Subcutaneous abdominal adipose tissue (tissue), 5 donors: Measurements from ENCODE around the gene EPHA2.
A peak's percentile ranks its signal among the peaks of the same experiment; 100 is the strongest.

ENCODE experiments used
- H3K27ac ChIP-seq: one replicate; pipeline ENCODE4 v1.7.0; 2013; ENCODE audit warnings: low read depth, mild to moderate bottlenecking, inconsistent platforms, low read length, moderate library complexity
- H3K27me3 ChIP-seq, 5 donors: one replicate each; pipeline ENCODE4 v1.7.0; 2013; ENCODE audit warnings: low read length in 5 of 5, inconsistent platforms in 1 of 5; ENCODE audit not compliant: control insufficient read depth in 5 of 5, insufficient read depth in 4 of 5
- H3K36me3 ChIP-seq, 5 donors: one replicate each; pipeline ENCODE4 v1.7.0; 2013; ENCODE audit warnings: low read length in 5 of 5; ENCODE audit not compliant: control insufficient read depth in 5 of 5, insufficient read depth in 5 of 5
- H3K4me1 ChIP-seq, 5 donors: one replicate each; pipeline ENCODE4 v1.7.0; 2013; ENCODE audit warnings: low read length in 5 of 5, mild to moderate bottlenecking in 3 of 5, moderate library complexity in 1 of 5; ENCODE audit not compliant: control insufficient read depth in 5 of 5, insufficient read depth in 5 of 5
- H3K4me3 ChIP-seq, 5 donors: one replicate each; pipeline ENCODE4 v1.7.0; 2013; ENCODE audit warnings: low read length in 5 of 5, low read depth in 1 of 5
- H3K9ac ChIP-seq, 5 donors: one replicate each; pipeline ENCODE4 v1.7.0; 2013; ENCODE audit warnings: low read length in 5 of 5, mild to moderate bottlenecking in 4 of 5, moderate library complexity in 3 of 5
- H3K9me3 ChIP-seq, 5 donors: one replicate each; pipeline ENCODE4 v1.7.0; 2013; ENCODE audit warnings: low read length in 5 of 5; ENCODE audit not compliant: control insufficient read depth in 5 of 5
- donor health status: healthy.
- donor health status: healthy.
- donor health status: healthy.
- donor health status: healthy.
- donor health status: healthy.

Gene EPHA2

DNA sequence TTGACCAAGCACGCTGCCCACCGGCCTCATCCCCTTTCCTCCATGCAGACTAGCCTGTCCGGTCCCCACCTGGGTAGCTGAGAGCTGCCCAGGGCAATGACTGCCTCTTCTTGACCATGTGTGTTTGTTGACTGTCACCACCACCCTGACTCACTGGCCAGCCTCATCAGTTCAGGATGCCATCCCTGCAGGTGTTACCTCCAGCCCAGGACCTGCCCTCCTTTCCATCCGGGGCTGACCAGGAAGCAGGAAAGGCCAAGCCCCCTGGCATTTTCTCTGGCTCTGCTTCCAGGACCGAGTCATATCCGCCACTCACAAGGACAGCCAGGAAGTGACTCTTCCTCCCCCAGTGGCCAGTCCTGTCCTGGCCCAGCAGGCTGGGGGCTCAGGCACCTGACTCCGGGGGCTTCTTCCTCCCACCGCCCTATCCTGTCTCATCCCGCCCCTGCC lies 17.1 kb downstream of the EPHA2 start:
- H3K27ac ChIP-seq = peak overlapping the region; percentile 62
- no peaks in the 10 kb centered on the region for H3K9me3 ChIP-seq
- no peaks in the 10 kb centered on the region for H3K27me3 ChIP-seq
- no peak overlapping the region for H3K4me3 ChIP-seq
- no peak overlapping the region for H3K9ac ChIP-seq
- peaks cover 5 to 63% (median 24%) of the 10 kb centered on the region in 5 donors for H3K4me1 ChIP-seq
- H3K36me3 ChIP-seq = peaks cover 0 to 42% (median 33%) of the 10 kb centered on the region in 5 donors

DNA sequence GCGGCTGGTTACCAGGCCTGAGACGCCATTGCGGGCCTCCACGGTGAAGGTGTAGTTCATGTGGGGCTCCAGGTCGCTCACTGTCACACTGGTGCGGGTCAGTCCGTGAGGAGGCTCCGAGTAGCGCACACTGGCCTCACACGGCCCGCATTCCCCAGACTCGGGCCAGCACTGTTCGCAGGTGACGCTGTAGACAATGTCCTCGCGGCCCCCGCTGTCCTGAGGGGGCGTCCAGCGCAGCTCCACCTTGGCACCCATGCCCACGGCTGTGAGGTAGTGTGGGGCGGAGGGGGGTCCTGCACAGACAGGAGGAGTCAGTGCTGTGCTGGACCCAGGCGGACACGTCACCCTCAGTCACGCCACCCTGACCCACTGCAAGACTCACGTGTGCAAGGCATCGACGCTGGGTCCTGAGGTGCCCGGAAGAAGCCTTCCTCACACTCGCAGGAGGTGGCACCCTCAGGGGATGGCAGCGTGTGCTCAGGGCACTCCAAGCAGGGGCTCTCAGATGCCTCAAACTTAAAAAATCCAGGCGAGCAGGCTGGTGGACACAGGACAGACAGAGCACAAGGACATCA lies 17.9 kb downstream of the EPHA2 start:
- H3K27ac ChIP-seq = no peak overlapping the region
- H3K4me3 ChIP-seq = no peak overlapping the region
- no peaks in the 10 kb centered on the region for H3K27me3 ChIP-seq
- H3K9ac ChIP-seq = no peak overlapping the region
- peaks cover 5 to 63% (median 21%) of the 10 kb centered on the region in 5 donors for H3K4me1 ChIP-seq
- peaks cover 0 to 42% (median 33%) of the 10 kb centered on the region in 5 donors for H3K36me3 ChIP-seq
- no peaks in the 10 kb centered on the region for H3K9me3 ChIP-seq

DNA sequence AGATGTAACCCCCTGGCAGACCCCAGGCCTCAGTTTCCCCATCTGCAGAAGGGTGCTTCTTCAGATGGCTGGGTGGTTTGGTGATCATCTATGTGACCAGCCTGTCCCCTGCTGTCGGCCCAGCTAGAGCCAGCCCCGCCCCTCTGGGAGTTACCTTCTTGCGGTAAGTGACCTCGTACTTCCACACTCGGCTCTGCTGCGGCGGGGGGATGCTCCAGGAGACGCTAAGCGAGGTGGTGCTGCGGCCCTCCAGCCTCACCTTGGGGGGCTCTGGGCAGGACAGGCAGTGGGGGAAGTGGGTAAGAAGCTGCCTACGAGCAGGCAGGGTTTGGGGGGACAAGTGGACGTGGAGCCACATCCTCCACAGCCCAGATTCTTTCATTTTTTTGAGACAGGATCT lies 20.4 kb downstream of the EPHA2 start:
- Histone ChIP-seq H3K9me3 (no peaks in the 10 kb centered on the region), H3K4me1 (peaks cover 0 to 54% (median 17%) of the 10 kb centered on the region in 5 donors), H3K9ac (no peak overlapping the region), H3K36me3 (peaks cover 0 to 64% (median 55%) of the 10 kb centered on the region in 5 donors), H3K27ac (no peak overlapping the region), H3K27me3 (no peaks in the 10 kb centered on the region), H3K4me3 (no peak overlapping the region)

DNA sequence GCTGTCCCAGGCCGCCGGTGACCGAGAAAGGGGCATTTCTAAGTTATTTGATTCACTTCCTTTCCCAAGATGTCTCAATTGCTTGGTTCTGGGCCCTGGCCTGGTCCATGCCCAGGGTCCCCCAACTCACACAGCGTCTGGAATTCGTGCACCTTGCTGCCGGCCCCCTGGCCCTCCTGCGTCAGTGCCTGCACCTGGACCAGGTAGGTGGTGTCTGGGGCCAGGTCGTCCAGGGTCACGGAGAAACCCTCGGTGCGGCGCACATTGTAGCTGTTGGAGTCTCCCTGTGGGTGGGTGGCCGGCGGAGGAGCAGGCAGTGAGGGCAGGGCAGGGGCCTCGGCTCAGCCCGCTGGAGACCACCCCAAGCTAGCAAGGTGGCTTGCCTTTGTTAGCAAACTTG lies 21.0 kb downstream of the EPHA2 start:
- Histone ChIP-seq H3K9me3 (no peaks in the 10 kb centered on the region), H3K9ac (no peak overlapping the region), H3K4me3 (no peak overlapping the region), H3K27ac (no peak overlapping the region), H3K4me1 (peaks cover 0 to 48% (median 17%) of the 10 kb centered on the region in 5 donors), H3K36me3 (peaks cover 0 to 70% (median 60%) of the 10 kb centered on the region in 5 donors), H3K27me3 (no peaks in the 10 kb centered on the region)

DNA sequence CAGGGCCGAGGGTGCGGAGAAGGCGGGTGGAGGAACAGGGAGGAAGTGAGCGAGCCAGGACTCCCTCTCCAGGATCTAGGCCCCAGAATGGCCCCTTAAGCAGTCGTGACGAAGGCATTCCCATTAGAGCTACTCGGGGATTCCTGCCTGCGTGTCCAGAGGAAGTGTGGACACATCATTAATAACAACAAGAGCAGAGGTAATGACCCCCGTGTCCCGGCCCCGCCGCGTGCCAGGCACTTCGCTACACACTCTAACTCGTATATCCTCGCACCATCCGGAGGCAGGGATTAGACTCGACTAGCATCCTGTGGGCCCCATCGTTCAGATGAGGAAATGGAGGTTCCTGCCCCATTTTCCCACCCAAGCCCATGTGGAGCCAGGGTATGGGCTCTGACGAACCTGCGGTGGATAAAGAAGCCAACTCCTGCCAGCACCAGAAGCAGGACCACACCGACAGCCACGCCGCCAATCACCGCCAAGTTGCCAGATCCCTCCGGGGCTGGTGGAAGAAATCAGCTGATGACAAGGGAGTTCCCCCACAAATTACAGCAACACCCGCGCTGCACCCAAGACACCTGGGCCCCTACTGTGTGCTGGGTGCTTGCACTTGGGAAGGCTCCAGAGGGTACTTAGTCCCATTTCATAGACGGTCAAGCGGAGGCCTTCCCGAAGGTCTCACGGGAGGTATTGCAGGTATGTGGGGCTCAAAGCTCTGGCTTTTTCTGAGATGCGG lies 21.6 kb downstream of the EPHA2 start:
- Histone ChIP-seq H3K36me3 (peaks cover 0 to 77% (median 67%) of the 10 kb centered on the region in 5 donors), H3K4me3 (no peak overlapping the region), H3K9ac (no peak overlapping the region), H3K9me3 (no peaks in the 10 kb centered on the region), H3K4me1 (peaks cover 0 to 41% (median 15%) of the 10 kb centered on the region in 5 donors), H3K27me3 (no peaks in the 10 kb centered on the region), H3K27ac (no peak overlapping the region)

DNA sequence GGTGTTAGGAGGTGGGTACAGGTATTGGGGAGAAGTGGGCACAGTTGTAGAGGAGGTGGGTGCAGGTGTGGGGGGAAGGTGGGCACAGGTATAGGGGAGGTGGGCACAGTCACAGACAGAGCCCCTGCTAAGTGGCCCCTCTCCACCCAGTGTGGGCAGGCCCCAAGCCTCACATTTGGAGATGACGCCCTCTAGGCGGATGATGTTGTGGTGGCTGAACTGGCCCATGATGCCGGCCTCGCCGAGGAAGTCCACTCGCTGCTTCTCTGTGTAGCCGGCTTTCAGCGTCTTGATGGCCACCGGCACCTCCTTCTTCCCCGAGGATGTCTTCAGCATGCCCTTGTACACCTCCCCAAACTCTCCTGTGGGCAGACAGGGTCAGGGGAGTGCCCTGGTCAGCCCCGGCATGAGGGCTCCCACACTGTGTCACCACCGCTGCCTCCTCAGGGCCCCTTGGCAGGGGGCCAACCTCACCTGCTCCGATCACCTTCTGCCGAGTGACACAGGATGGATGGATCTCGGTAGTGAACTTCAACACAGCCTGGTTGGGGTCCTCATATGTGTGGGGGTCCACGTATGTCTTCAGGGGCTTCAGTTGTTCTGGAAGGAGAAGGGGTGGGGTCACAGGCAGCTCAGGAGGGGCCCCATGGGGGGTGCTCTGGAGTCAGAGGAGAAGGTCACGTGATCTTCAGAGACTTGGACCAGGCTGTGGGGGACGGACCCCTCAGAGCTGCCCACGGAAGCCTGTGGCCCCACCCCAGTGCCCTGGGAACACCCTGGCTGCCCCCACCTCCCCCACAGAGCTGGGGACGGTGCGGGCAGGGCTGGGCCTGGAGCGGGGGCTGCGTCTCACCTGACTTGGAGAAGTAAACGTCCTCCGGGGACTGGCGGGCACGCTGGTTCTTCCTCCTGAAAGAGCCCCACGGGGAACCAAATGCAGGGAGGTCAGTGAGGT lies 22.6 kb downstream of the EPHA2 start:
- Histone ChIP-seq H3K27ac (no peak overlapping the region), H3K4me3 (no peak overlapping the region), H3K27me3 (no peaks in the 10 kb centered on the region), H3K36me3 (peaks cover 0 to 84% (median 74%) of the 10 kb centered on the region in 5 donors), H3K9me3 (no peaks in the 10 kb centered on the region), H3K4me1 (peaks cover 0 to 37% (median 7%) of the 10 kb centered on the region in 5 donors), H3K9ac (peak overlapping the region in 1 of 5 donors; percentile 36)

DNA sequence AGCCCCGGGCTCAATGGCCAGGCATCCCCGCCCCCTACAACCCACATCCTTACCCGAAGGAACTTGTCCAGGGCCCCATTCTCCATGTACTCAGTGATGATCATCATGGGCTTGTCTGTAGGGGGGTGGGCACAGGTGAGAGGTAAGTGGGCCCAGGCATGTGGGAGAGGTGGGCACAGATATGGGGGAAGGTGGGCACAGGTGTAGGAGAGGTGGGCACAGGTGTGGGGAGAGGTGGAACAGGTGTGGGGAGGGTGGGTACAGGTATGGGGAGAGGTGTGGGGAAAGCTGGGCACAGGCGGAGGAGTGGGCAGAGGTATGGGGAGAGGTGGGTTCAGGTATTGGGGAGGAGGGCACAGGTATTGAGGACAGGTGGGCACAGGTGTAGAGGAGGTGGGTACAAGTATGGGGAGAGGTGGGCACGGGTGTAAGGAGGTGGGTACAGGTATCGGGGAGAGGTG lies 23.5 kb downstream of the EPHA2 start:
- Histone ChIP-seq H3K27me3 (peaks cover 0 to 3% (median 0%) of the 10 kb centered on the region in 5 donors), H3K9ac (no peak overlapping the region), H3K36me3 (peaks cover 0 to 83% (median 73%) of the 10 kb centered on the region in 5 donors), H3K27ac (no peak overlapping the region), H3K4me3 (no peak overlapping the region), H3K4me1 (peaks cover 0 to 41% (median 7%) of the 10 kb centered on the region in 5 donors), H3K9me3 (no peaks in the 10 kb centered on the region)

DNA sequence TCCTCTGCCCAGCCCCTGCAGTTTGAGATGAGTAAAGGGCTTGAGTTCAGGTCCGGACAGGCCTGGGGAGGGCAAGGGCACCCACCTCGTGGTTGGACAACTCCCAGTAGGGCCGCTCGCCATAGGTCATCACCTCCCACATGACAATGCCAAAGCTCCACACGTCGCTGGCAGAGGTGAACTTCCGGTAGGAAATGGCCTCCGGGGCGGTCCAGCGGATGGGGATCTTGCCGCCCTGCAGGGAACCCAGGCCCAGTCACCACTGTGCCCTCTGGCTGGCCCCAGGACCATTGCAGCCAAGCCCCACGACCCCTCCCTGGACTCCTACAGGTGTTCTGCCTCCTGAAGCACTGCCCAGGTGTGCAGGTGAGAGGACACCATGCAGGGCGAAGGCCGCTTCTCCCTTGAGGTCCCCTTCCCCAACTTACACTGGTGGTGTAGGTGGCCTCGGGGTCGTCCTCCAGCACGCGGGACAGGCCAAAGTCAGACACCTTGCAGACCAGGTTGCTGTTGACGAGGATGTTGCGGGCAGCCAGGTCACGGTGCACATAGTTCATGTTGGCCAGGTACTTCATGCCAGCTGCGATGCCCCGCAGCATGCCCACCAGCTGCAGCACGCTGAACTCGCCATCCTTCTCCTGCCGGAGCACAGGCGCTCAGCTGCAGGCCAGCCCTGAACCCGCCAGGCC lies 24.1 kb downstream of the EPHA2 start:
- Histone ChIP-seq H3K4me3 (no peak overlapping the region), H3K4me1 (peaks cover 0 to 46% (median 11%) of the 10 kb centered on the region in 5 donors), H3K9me3 (no peaks in the 10 kb centered on the region), H3K9ac (no peak overlapping the region), H3K36me3 (peaks cover 0 to 89% (median 78%) of the 10 kb centered on the region in 5 donors), H3K27ac (no peak overlapping the region), H3K27me3 (peaks cover 0 to 3% (median 0%) of the 10 kb centered on the region in 5 donors)

DNA sequence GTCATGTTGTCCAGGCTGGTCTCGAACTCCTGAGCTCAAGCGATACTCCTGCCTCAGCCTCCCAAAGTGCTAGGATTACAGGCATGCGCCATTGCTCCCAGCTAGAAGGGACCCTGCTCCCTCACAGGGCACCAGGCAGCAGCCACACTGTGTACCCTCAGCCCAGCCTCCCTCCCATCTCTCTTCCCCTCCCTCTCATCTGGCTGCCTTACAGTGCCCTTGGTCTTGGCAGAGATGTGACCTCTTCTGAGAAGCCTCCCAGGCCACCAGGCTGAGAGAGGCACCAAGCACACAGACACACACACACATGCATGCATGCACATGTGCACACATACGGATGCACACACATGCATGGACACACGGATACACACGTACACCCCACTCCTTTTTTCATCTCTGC lies 25.0 kb downstream of the EPHA2 start:
- Histone ChIP-seq H3K9ac (no peak overlapping the region), H3K4me3 (no peak overlapping the region), H3K27me3 (peaks cover 0 to 3% (median 0%) of the 10 kb centered on the region in 5 donors), H3K36me3 (peaks cover 0 to 95% (median 85%) of the 10 kb centered on the region in 5 donors), H3K4me1 (peaks cover 0 to 53% (median 11%) of the 10 kb centered on the region in 5 donors), H3K9me3 (no peaks in the 10 kb centered on the region), H3K27ac (no peak overlapping the region)
